GM19238 (cell line): ENCODE measurements around the gene CBY1.

Source experiments
- DNase-seq: peaks from one replicate; pipeline ENCODE4 v3.0.0; 2011; ENCODE audit warnings: low spot score; ENCODE audit not compliant: insufficient read length

CBY1 gene

GRCh38 chr22:38700789-38701628 is 44.6 kb downstream of the CBY1 start, which contains the start of gene JOSD1:
JOSD1 (minus strand) TSS chr22:38700943; CDS start chr22:38699987, 956 bp downstream.
- DNase-seq, result peak; percentile 87

GRCh38 chr22:38704654-38705234 is 48.3 kb downstream of the CBY1 start:
- DNase-seq, result no peak

- peak; percentile 91 for DNase-seq
Observed at GRCh38 chr22:38705235-38706100, 49.0 kb downstream of the CBY1 start, which contains the start of gene GTPBP1. GTPBP1 (plus strand) TSS chr22:38705944; CDS start chr22:38705956, 12 bp downstream.

GRCh38 chr22:38706101-38706900 is 49.9 kb downstream of the CBY1 start:
- DNase-seq, result peak; percentile 34

- DNase-seq, result no peak
Observed at GRCh38 chr22:38706901-38707195, 50.4 kb downstream of the CBY1 start.

GRCh38 chr22:38707346-38707745 is 50.9 kb downstream of the CBY1 start:
- DNase-seq, result no peak

GRCh38 chr22:38707984-38708383 is 51.5 kb downstream of the CBY1 start:
- DNase-seq, result no peak

- DNase-seq, result no peak
Observed at GRCh38 chr22:38709306-38709705, 52.9 kb downstream of the CBY1 start.

GRCh38 chr22:38710351-38710750 is 53.9 kb downstream of the CBY1 start:
- DNase-seq, result no peak

GRCh38 chr22:38710866-38711265 is 54.4 kb downstream of the CBY1 start:
- DNase-seq, result no peak

GRCh38 chr22:38712486-38713207 is 56.2 kb downstream of the CBY1 start:
- no peak for DNase-seq

- no peak for DNase-seq
Observed at GRCh38 chr22:38713921-38714320, 57.5 kb downstream of the CBY1 start.

GRCh38 chr22:38715176-38715764 is 58.8 kb downstream of the CBY1 start:
- DNase-seq, result no peak

- no peak for DNase-seq
Observed at GRCh38 chr22:38715852-38716251, 59.4 kb downstream of the CBY1 start.

GRCh38 chr22:38716271-38716670 is 59.8 kb downstream of the CBY1 start:
- DNase-seq, result no peak

- no peak for DNase-seq
Observed at GRCh38 chr22:38716826-38717225, 60.4 kb downstream of the CBY1 start.

- DNase-seq, result no peak
Observed at GRCh38 chr22:38717244-38717643, 60.8 kb downstream of the CBY1 start.

GRCh38 chr22:38718414-38718813 is 62.0 kb downstream of the CBY1 start:
- no peak for DNase-seq

GRCh38 chr22:38719196-38719595 is 62.8 kb downstream of the CBY1 start:
- no peak for DNase-seq

- no peak for DNase-seq
Observed at GRCh38 chr22:38720350-38720749, 63.9 kb downstream of the CBY1 start.
